22Rv1 (cell line): ENCODE data around the gene TLE2.

Source experiments
- CTCF ChIP-seq: fragments of 450-650 bp; IDR thresholded peaks from 2 replicates; pipeline ENCODE4 v1.5.1; 2017; ENCODE audit warnings: mild to moderate bottlenecking
- ZFX ChIP-seq: fragments of 450-650 bp; IDR thresholded peaks from 2 replicates; pipeline ENCODE4 v1.6.1; 2017; ENCODE audit warnings: antibody characterized with exemption, borderline replicate concordance

- TF ChIP-seq CTCF (no peak), ZFX (no peak)
These were observed 18.2 kb downstream of the TLE2 start for GRCh38 chr19:3010871-3011270.
